CD4-positive, alpha-beta T cell (primary cell): ENCODE measurements around the gene MYO1E. TPM values are rescaled to one million over a fixed set of nuclear protein-coding genes. Genes with fewer than 3 reads are reported as not detected.
A peak's percentile ranks its signal among the peaks of the same experiment; 100 is the strongest.

ENCODE experiments used
- ATAC-seq: fragments of 200-7000 bp; cut with Tn5 transposase; one replicate; pipeline ENCODE4 v1.10.0; 2022; ENCODE audit warnings: mild to moderate bottlenecking; ENCODE audit not compliant: poor library complexity
- CTCF ChIA-PET: fragments of 350-600 bp; sonication (Branson Sonifier 250); formaldehyde crosslinking; loops from one replicate; lab custom pipeline; 2021; ENCODE audit warnings: antibody characterized with exemption, inconsistent platforms; lab: Charles Lee
- POLR2A ChIA-PET: fragments of 350-600 bp; sonication (Branson Sonifier 250); formaldehyde crosslinking; loops from one replicate; lab custom pipeline; 2021; ENCODE audit warnings: antibody characterized with exemption, inconsistent platforms; lab: Charles Lee
- DNase-seq, 14 experiments: peaks; one replicate each; pipeline ENCODE4 v3.0.0-alpha.2; 2013 to 2020; ENCODE audit warnings: mixed read lengths in 2 of 14
- H3K27ac ChIP-seq, 2 donors: one replicate each; pipeline versions ENCODE4 v1.5.1 to v1.7.0; 2013; ENCODE audit warnings: low read length in 2 of 2, low read depth in 1 of 2, mild to moderate bottlenecking in 1 of 2
- H3K27me3 ChIP-seq, 2 experiments: 1 replicate in 1 of 2; 2 replicates in 1 of 2; pipeline versions ENCODE4 v1.6.1 to v1.7.0; 2013; ENCODE audit warnings: low read length in 2 of 2, control low read depth in 1 of 2, mild to moderate bottlenecking in 1 of 2, moderate library complexity in 1 of 2; ENCODE audit not compliant: insufficient read depth in 2 of 2, control insufficient read depth in 1 of 2
- H3K36me3 ChIP-seq: one replicate; pipeline ENCODE4 v1.6.1; 2013; ENCODE audit warnings: low read length, control low read depth; ENCODE audit not compliant: insufficient read depth
- H3K4me1 ChIP-seq: one replicate; pipeline ENCODE4 v1.6.1; 2013; ENCODE audit warnings: low read length, control low read depth; ENCODE audit not compliant: insufficient read depth
- H3K4me3 ChIP-seq: one replicate; pipeline ENCODE4 v1.5.1; 2013; ENCODE audit warnings: mild to moderate bottlenecking, low read length, moderate library complexity
- H3K9me3 ChIP-seq, 2 experiments: 1 replicate in 1 of 2; 2 replicates in 1 of 2; pipeline versions ENCODE4 v1.6.1 to v1.7.0; 2013; ENCODE audit warnings: low read length in 2 of 2, mild to moderate bottlenecking in 2 of 2, control low read depth in 1 of 2, moderate library complexity in 1 of 2; ENCODE audit not compliant: control insufficient read depth in 1 of 2, insufficient read depth in 1 of 2
- H3K27ac Mint-ChIP-seq: one replicate; pipeline ENCODE4 v1.8.0; 2020; ENCODE audit warnings: mixed read lengths
- H3K27me3 Mint-ChIP-seq: one replicate; pipeline ENCODE4 v1.8.0; 2021; ENCODE audit warnings: mixed read lengths
- H3K36me3 Mint-ChIP-seq: one replicate; pipeline ENCODE4 v1.8.0; 2021; ENCODE audit warnings: low read depth, mixed read lengths
- H3K4me1 Mint-ChIP-seq: one replicate; pipeline ENCODE4 v1.8.0; 2021; ENCODE audit warnings: low read depth, mixed read lengths
- H3K4me3 Mint-ChIP-seq: one replicate; pipeline ENCODE4 v1.8.0; 2020; ENCODE audit warnings: mild to moderate bottlenecking, mixed read lengths
- H3K9me3 Mint-ChIP-seq: one replicate; pipeline ENCODE4 v1.8.0; 2020; ENCODE audit warnings: mixed read lengths
- intact Hi-C, 2 experiments: fragments of 100-400 bp; cut with DNase I in 1 of 2; cut with micrococcal nuclease in 1 of 2; formaldehyde crosslinking; loops; one replicate each; pipeline versions ENCODE4 v1.15.1 to v1.9.0; 2023 to 2025; cut with DNase I, micrococcal nuclease
- total RNA-seq, 174 experiments: library from RNA in 2 of 174; stranded (reverse) in 2 of 174; gene quantifications; one replicate each; pipeline ENCODE4 v1.2.3 and lab custom pipeline; 2021 to 2026
- TF ChIP-seq, protein P1 (sequence below): fragments of 200-600 bp; IDR thresholded peaks from one replicate; pipeline ENCODE4 v1.8.0; 2022; ENCODE audit warnings: antibody characterized with exemption, mild to moderate bottlenecking

The MYO1E gene
- total RNA-seq, 2 experiments from 2014 or later: 0.59 to 0.63 TPM

DNA sequence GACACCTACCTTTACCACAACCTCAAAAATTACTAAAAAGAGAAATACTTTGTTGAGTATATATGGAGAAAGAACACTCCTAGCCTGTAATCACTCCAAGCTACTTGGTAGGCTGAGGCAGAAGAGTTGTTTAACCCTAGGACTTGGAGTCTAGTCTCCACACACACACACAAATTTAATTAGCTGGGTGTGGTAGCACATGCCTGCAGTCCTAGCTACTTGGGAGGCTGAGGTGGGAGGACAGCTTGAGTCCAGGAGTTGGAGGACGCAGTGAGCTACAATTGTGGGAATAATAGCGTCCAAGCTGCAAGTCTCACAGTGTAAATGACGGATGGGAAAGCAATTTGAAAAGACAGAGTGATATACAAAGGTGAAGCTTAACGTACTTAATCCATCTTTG, 115.5 kb downstream of the MYO1E start:
- POLR2A ChIA-PET: no interaction called here
- CTCF ChIA-PET: interaction anchor here (0.7 to 2.0 kb wide), 2 partner anchors 9 to 14 kb away, joined by 3 to 5 read pairs; no protein-coding TSS in a partner anchor

DNA sequence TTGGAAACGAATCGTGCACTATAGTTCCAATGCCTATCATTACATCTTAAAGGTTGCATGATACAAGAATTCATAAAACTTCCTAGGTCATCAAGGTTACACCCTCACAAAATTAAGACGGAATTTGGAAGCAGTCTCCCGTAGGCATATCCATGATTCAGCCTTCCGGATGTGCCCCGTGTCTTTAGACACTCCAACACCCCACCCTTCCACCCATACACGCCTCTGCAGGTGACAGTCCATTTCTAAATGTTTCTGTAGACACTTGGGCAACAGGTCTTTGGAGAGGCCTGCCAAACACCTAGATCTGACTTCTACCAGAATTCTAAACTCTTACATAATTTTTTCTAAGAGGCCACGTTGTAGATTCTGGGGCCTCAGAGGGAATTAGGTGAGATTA, 116.2 kb downstream of the MYO1E start:
- ChIA-PET CTCF (interaction anchor here (2.0 kb wide), 1 partner anchor 10 kb away, joined by 5 read pairs; no protein-coding TSS in a partner anchor), POLR2A (no interaction called here)
- Histone ChIP-seq H3K27ac (no peak overlapping the region), H3K4me1 (peaks cover 5% of the 10 kb centered on the region), H3K4me3 (no peak overlapping the region), H3K27me3 (no peaks in the 10 kb centered on the region), H3K36me3 (no peaks in the 10 kb centered on the region), H3K9me3 (no peaks in the 10 kb centered on the region)
- Mint-ChIP-seq H3K36me3 (no peaks in the 10 kb centered on the region), H3K9me3 (no peaks in the 10 kb centered on the region), H3K4me1 (peaks cover 10% of the 10 kb centered on the region), H3K27me3 (no peaks in the 10 kb centered on the region), H3K27ac (no peak overlapping the region), H3K4me3 (no peak overlapping the region)
- ATAC-seq: no peak
- TF ChIP-seq, protein P1, sequence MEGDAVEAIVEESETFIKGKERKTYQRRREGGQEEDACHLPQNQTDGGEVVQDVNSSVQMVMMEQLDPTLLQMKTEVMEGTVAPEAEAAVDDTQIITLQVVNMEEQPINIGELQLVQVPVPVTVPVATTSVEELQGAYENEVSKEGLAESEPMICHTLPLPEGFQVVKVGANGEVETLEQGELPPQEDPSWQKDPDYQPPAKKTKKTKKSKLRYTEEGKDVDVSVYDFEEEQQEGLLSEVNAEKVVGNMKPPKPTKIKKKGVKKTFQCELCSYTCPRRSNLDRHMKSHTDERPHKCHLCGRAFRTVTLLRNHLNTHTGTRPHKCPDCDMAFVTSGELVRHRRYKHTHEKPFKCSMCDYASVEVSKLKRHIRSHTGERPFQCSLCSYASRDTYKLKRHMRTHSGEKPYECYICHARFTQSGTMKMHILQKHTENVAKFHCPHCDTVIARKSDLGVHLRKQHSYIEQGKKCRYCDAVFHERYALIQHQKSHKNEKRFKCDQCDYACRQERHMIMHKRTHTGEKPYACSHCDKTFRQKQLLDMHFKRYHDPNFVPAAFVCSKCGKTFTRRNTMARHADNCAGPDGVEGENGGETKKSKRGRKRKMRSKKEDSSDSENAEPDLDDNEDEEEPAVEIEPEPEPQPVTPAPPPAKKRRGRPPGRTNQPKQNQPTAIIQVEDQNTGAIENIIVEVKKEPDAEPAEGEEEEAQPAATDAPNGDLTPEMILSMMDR: no peak
- intact Hi-C loops: no loop called here
- no peak for DNase-seq

More for the DNA sequence above, 115.5 kb downstream of the MYO1E start:
- ATAC-seq (no peak), DNase-seq (no peak)
- Histone ChIP-seq H3K4me1 (peaks cover 5% of the 10 kb centered on the region), H3K9me3 (no peaks in the 10 kb centered on the region), H3K27me3 (no peaks in the 10 kb centered on the region), H3K36me3 (no peaks in the 10 kb centered on the region), H3K4me3 (no peak overlapping the region), H3K27ac (no peak overlapping the region)
- Mint-ChIP-seq H3K27ac (no peak overlapping the region), H3K36me3 (no peaks in the 10 kb centered on the region), H3K4me1 (peaks cover 10% of the 10 kb centered on the region), H3K4me3 (no peak overlapping the region), H3K27me3 (no peaks in the 10 kb centered on the region), H3K9me3 (no peaks in the 10 kb centered on the region)
- intact Hi-C loops: no loop called here
- TF ChIP-seq, protein P1: no peak

DNA sequence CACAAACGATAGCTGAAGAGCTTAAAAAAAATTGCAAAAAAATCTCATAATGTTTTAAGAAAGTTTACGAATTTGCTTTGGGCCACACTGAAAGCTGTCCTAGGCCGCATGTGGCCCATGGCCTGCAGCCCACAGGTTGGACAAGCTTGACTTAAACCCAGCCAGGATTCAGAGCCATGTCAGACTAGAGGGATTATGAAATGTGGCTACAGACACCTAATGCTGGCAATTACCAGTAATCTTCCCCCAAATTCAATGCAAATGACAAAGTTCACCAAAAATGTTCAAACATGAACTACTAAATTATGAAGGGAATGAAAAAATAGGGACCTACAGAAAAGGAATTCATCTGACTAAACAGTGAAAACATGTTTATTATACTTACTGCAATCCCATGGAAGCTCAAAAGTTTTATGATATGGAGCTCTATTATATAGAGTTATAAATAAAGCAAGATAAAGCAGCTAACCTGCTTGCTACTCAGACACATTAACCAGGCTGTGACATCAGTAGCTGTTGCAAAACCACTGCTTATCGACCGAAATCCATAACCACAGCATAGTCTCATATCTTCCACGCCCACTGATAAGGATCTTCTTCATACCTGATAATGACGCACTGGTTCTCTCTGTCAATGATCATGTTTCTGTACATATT, 116.9 kb downstream of the MYO1E start:
- POLR2A ChIA-PET: no interaction called here
- intact Hi-C loops: no loop called here
- Mint-ChIP-seq H3K27ac (no peak overlapping the region), H3K9me3 (no peaks in the 10 kb centered on the region), H3K4me1 (peaks cover 10% of the 10 kb centered on the region), H3K27me3 (no peaks in the 10 kb centered on the region), H3K4me3 (no peak overlapping the region), H3K36me3 (no peaks in the 10 kb centered on the region)
- TF ChIP-seq, protein P1: no peak
- no peaks in the 10 kb centered on the region for H3K9me3 ChIP-seq
- peak in 3 of 14 experiments; percentile 30 to 60 (median 42) for DNase-seq
- CTCF ChIA-PET: interaction anchor here (2.0 kb wide), 1 partner anchor 10 kb away, joined by 5 read pairs; no protein-coding TSS in a partner anchor
- peak; percentile 75 for ATAC-seq
- no peak overlapping the region for H3K27ac ChIP-seq
- no peaks in the 10 kb centered on the region for H3K27me3 ChIP-seq
- no peaks in the 10 kb centered on the region for H3K36me3 ChIP-seq
- peaks cover 5% of the 10 kb centered on the region for H3K4me1 ChIP-seq
- no peak overlapping the region for H3K4me3 ChIP-seq
